BJ (cell line): ENCODE data around the gene VPS26A. TPM values are rescaled to one million over a fixed set of nuclear protein-coding genes. Genes with fewer than 3 reads are reported as not detected.

Source experiments
- CTCF ChIA-PET: fragments of 350-600 bp; formaldehyde crosslinking; extraction: SDS; loops from one replicate; lab custom pipeline; 2021; ENCODE audit warnings: antibody characterized with exemption, inconsistent platforms; lab: Yijun Ruan, JAX
- POLR2A ChIA-PET: fragments of 300-600 bp; sonication (Branson Sonifier 250); formaldehyde crosslinking; extraction: SDS; loops from one replicate; lab custom pipeline; 2021; ENCODE audit warnings: antibody characterized with exemption; lab: Charles Lee
- DNase-seq: peaks from one replicate; pipeline ENCODE4 v3.0.0-alpha.2; 2011; ENCODE audit warnings: low read depth
- H3K27me3 ChIP-seq: 2 replicates; pipeline ENCODE4 v1.6.0; 2011; ENCODE audit warnings: low read length; ENCODE audit not compliant: control insufficient read depth, insufficient read depth
- H3K36me3 ChIP-seq: 2 replicates; pipeline ENCODE4 v1.5.1; 2011; ENCODE audit warnings: low read length; ENCODE audit not compliant: control insufficient read depth, insufficient read depth
- H3K4me3 ChIP-seq: 2 replicates; pipeline ENCODE4 v1.5.1; 2011; ENCODE audit warnings: low read depth, mild to moderate bottlenecking, control low read depth, low read length
- polyA plus RNA-seq: library from polyadenylated mRNA; depleted of rRNA; stranded (reverse); fragments of >200 nt; gene quantifications from 2 replicates; pipeline ENCODE4 v1.2.3, GENCODE V29; 2011; rRNA removed
- small RNA-seq: library from RNA; depleted of rRNA; stranded (forward); fragments of <200 nt; gene quantifications from one replicate; pipeline ENCODE3, GENCODE V24; 2012; ENCODE audit warnings: low replicate concordance, low read depth; ENCODE audit not compliant: insufficient read length
- TF ChIP-seq, protein P1 (sequence below): IDR thresholded peaks from 2 replicates; pipeline ENCODE4 v1.5.1; 2011; ENCODE audit warnings: low read depth, mild to moderate bottlenecking, control low read depth, inconsistent platforms, low read length, moderate library complexity; ENCODE audit not compliant: insufficient read depth

Gene VPS26A
- polyA plus RNA-seq, 1 experiment = 7.5 TPM

DNA sequence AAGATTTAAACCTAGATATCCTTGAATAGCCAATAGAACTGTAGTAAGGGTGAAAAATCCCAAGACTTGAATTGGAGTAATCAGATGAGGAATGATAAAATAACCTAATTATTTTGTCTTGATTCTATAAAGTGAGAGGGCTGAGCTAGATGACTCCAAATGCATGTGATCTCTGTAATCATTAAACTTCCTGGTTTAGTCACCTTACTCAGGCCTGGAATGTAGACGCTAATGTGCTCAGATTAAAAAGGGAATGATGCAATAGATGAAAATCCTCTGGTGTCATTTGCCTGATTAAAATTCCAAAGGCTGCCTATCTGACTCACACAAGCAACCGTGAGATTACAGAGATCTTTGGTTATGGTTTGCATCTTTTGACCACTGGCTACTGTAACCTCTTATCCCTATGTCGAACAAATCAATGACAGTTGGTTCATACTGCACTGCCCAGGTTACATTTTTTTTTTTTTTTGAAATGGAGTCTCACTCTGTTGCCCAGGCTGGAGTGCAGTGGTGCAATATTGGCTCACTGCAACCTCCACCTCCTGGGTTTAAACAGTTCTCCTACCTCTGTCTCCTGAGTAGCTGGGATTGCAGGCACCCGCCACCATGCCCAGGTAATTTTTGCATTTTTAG lies 93.3 kb downstream of the VPS26A start:
- TF ChIP-seq, protein P1, sequence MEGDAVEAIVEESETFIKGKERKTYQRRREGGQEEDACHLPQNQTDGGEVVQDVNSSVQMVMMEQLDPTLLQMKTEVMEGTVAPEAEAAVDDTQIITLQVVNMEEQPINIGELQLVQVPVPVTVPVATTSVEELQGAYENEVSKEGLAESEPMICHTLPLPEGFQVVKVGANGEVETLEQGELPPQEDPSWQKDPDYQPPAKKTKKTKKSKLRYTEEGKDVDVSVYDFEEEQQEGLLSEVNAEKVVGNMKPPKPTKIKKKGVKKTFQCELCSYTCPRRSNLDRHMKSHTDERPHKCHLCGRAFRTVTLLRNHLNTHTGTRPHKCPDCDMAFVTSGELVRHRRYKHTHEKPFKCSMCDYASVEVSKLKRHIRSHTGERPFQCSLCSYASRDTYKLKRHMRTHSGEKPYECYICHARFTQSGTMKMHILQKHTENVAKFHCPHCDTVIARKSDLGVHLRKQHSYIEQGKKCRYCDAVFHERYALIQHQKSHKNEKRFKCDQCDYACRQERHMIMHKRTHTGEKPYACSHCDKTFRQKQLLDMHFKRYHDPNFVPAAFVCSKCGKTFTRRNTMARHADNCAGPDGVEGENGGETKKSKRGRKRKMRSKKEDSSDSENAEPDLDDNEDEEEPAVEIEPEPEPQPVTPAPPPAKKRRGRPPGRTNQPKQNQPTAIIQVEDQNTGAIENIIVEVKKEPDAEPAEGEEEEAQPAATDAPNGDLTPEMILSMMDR = no peak
- peak; percentile 66 for DNase-seq
- H3K27me3 ChIP-seq = no peaks in the 10 kb centered on the region
- H3K4me3 ChIP-seq = no peak overlapping the region
- H3K36me3 ChIP-seq = no peaks in the 10 kb centered on the region
- CTCF ChIA-PET = interaction anchor here (1.6 kb wide), 1 partner anchor 12 kb away, joined by 3 read pairs; no protein-coding TSS in a partner anchor
- POLR2A ChIA-PET = no interaction called here

DNA sequence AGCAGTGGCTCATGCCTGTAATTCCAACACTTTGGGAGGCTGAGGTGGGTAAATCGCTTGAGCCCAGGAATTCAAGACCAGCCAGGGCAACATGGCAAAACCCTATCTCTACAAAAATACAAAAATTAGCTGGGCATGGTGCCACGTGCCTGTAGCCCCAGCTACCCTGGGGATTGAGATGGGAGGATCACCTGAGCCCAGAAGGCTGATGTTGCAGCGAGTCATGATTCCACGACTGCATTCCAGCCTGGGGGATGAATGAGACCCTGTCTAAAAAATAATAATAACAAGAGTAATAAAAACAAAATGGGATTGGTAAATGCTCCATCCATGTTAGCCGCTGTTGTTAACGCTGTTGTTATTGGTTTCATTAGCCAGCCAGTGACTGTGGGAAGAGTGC lies 94.9 kb downstream of the VPS26A start:
- POLR2A ChIA-PET = no interaction called here
- CTCF ChIA-PET = interaction anchor here (1.0 to 1.7 kb wide), 3 partner anchors 8 to 124 kb away, joined by 3 read pairs; no protein-coding TSS in a partner anchor
- DNase-seq = no peak

DNA sequence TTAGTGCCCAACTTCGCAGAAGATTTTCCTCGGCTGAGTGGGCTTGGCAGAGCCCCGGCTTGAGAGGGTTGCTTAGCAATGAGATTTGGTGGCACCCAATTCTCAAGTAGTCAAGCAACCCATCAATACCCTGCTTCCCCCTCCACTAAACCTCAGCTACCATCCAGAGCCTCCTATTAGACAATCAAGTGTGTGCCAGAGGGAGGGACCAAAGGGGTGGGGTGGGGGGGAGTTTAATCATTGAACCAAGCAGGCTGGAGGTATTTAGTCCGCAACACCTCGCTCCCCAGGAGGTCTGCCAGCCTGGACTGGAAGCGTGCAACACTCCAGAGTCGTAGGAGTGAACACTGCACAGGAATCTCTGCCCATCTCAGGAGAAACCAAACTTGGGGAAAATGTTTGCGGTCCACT lies 96.1 kb downstream of the VPS26A start, which contains the start of gene HKDC1:
TSS of gene HKDC1 (plus strand) at position 292 of the 411 bp plus-strand sequence. CDS start at position 396, 104 bp downstream.
- CTCF ChIA-PET = interaction anchor here (1.5 to 1.7 kb wide), 2 partner anchors 18 to 126 kb away, joined by 3 read pairs; no protein-coding TSS in a partner anchor
- DNase-seq = no peak
- Histone ChIP-seq H3K27me3 (no peaks in the 10 kb centered on the region), H3K36me3 (no peaks in the 10 kb centered on the region), H3K4me3 (no peak within 1 kb of the TSS)
- POLR2A ChIA-PET = no interaction called here
- TF ChIP-seq, protein P1 = no peak

More for the DNA sequence above, 94.9 kb downstream of the VPS26A start:
- Histone ChIP-seq H3K36me3 (no peaks in the 10 kb centered on the region), H3K27me3 (no peaks in the 10 kb centered on the region), H3K4me3 (no peak overlapping the region)
- TF ChIP-seq, protein P1 = no peak

DNA sequence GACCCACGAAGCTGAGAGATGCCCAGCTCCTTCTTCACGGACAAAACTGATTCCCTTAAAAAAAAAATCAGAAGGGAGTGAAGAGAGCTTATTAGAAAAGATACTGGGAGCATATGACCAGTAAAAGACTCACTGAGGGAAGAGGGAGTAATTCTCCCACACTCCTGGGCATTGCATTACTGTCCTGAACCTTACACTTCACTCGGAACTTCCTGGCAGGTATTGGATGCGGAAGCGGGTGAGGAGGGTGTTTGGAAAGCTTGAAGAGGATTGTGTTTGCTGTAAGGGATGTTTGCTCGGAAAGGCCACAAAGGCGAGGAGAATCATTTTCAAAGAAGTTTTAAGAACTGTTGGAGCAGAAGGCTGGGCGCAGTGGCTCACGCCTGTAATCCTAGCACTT lies 96.5 kb downstream of the VPS26A start:
- ChIA-PET CTCF (interaction anchor here (1.5 to 1.7 kb wide), 2 partner anchors 17 to 126 kb away, joined by 3 read pairs; no protein-coding TSS in a partner anchor), POLR2A (no interaction called here)

More for the DNA sequence above, 96.5 kb downstream of the VPS26A start:
- H3K4me3 ChIP-seq = no peak overlapping the region
- H3K27me3 ChIP-seq = no peaks in the 10 kb centered on the region
- TF ChIP-seq, protein P1 = no peak
- no peak for DNase-seq
- no peaks in the 10 kb centered on the region for H3K36me3 ChIP-seq

Small RNA genes within 50 kb of the gene (small RNA-seq; reads per million reads assigned to genes)
- gene RF00017 = not detected

Other genes with a start within 250 kb of the VPS26A start
- 23.1 and 43.3 TPM in 2 replicates for gene DDX50, start 222.9 kb upstream of the VPS26A start, polyA plus RNA-seq
- gene DDX21, start 168.0 kb upstream of the VPS26A start, polyA plus RNA-seq = 21.9 and 46.2 TPM in 2 replicates
- 27.4 and 36.9 TPM in 2 replicates for gene KIFBP, start 135.4 kb upstream of the VPS26A start, polyA plus RNA-seq
- 83.5 and 127 TPM in 2 replicates for gene SRGN, start 36.1 kb upstream of the VPS26A start, polyA plus RNA-seq
- 17.1 and 26.0 TPM in 2 replicates for gene SUPV3L1, start 56.1 kb downstream of the VPS26A start, polyA plus RNA-seq
- 0.09 and 0.18 TPM in 2 replicates for gene HKDC1, start 96.2 kb downstream of the VPS26A start, polyA plus RNA-seq
- gene HK1, start 154.3 kb downstream of the VPS26A start, polyA plus RNA-seq = 39.7 and 47.5 TPM in 2 replicates